Mesothelial cell of epicardium (in vitro differentiated cells): ENCODE data around the gene ACTG2. TPM values are rescaled to one million over a fixed set of nuclear protein-coding genes. Genes with fewer than 3 reads are reported as not detected.

Experiments used
- DNase-seq, 2 experiments: peaks; one replicate each; pipeline ENCODE4 v3.0.0; 2021; ENCODE audit warnings: low spot score in 2 of 2; ENCODE audit not compliant: unreplicated experiment in 2 of 2
- H3K27ac Mint-ChIP-seq: 2 replicates; pipeline ENCODE4 v1.8.0; 2021; ENCODE audit warnings: mixed read lengths
- H3K27me3 Mint-ChIP-seq: 2 replicates; pipeline ENCODE4 v1.8.0; 2021; ENCODE audit warnings: low read depth, mixed read lengths
- H3K36me3 Mint-ChIP-seq: 2 replicates; pipeline ENCODE4 v1.8.0; 2021; ENCODE audit warnings: mixed read lengths
- H3K4me1 Mint-ChIP-seq: 2 replicates; pipeline ENCODE4 v1.8.0; 2021; ENCODE audit warnings: mixed read lengths
- H3K4me3 Mint-ChIP-seq: 2 replicates; pipeline ENCODE4 v1.8.0; 2021; ENCODE audit warnings: mild to moderate bottlenecking, moderate library complexity, mixed read lengths
- H3K9me3 Mint-ChIP-seq: 2 replicates; pipeline ENCODE4 v1.8.0; 2021; ENCODE audit warnings: mixed read lengths
- CTCF ChIP-seq: fragments of 200-600 bp; sonication (generic); IDR thresholded peaks from one replicate; pipeline ENCODE4 v1.5.0; 2021; ENCODE audit warnings: antibody characterized with exemption; ENCODE audit not compliant: unreplicated experiment
- total RNA-seq: library from RNA; stranded (reverse); gene quantifications from 3 replicates; pipeline ENCODE4 v1.2.1, GENCODE V29; 2021

Gene ACTG2
- total RNA-seq, 1 donor from 2014 or later: 9.3 TPM

- H3K36me3 Mint-ChIP-seq: peaks cover 40% of the 10 kb centered on the region
- no peak overlapping the region for H3K27ac Mint-ChIP-seq
- H3K4me1 Mint-ChIP-seq: peaks cover 20% of the 10 kb centered on the region
- no peak for DNase-seq
- no peak for TF ChIP-seq CTCF
- H3K27me3 Mint-ChIP-seq: no peaks in the 10 kb centered on the region
- no peak overlapping the region for H3K4me3 Mint-ChIP-seq
- no peaks in the 10 kb centered on the region for H3K9me3 Mint-ChIP-seq
Observed at GRCh38 chr2:73952499-73953446, 60.0 kb downstream of the ACTG2 start.

GRCh38 chr2:73956218-73956865 is 63.5 kb downstream of the ACTG2 start:
- H3K27me3 Mint-ChIP-seq: no peaks in the 10 kb centered on the region
- TF ChIP-seq CTCF: no peak
- no peak overlapping the region for H3K4me3 Mint-ChIP-seq
- peaks cover 25% of the 10 kb centered on the region for H3K4me1 Mint-ChIP-seq
- DNase-seq: no peak
- H3K27ac Mint-ChIP-seq: peak overlapping the region; percentile 83
- H3K9me3 Mint-ChIP-seq: no peaks in the 10 kb centered on the region
- peaks cover 48% of the 10 kb centered on the region for H3K36me3 Mint-ChIP-seq

GRCh38 chr2:73961274-73961673 is 68.5 kb downstream of the ACTG2 start:
- Mint-ChIP-seq H3K27ac (no peak overlapping the region), H3K4me3 (no peak overlapping the region), H3K9me3 (peaks cover 7% of the 10 kb centered on the region), H3K4me1 (peaks cover 15% of the 10 kb centered on the region), H3K27me3 (no peaks in the 10 kb centered on the region), H3K36me3 (peaks cover 39% of the 10 kb centered on the region)
- TF ChIP-seq CTCF: no peak
- no peak for DNase-seq

GRCh38 chr2:73961823-73962615 is 69.2 kb downstream of the ACTG2 start:
- DNase-seq: no peak
- Mint-ChIP-seq H3K4me1 (peaks cover 8% of the 10 kb centered on the region), H3K27me3 (no peaks in the 10 kb centered on the region), H3K4me3 (no peak overlapping the region), H3K36me3 (peaks cover 34% of the 10 kb centered on the region), H3K9me3 (peaks cover 7% of the 10 kb centered on the region), H3K27ac (no peak overlapping the region)
- no peak for TF ChIP-seq CTCF

GRCh38 chr2:73962798-73963197 is 70.0 kb downstream of the ACTG2 start:
- Mint-ChIP-seq H3K4me3 (no peak overlapping the region), H3K4me1 (peaks cover 4% of the 10 kb centered on the region), H3K27me3 (no peaks in the 10 kb centered on the region), H3K36me3 (peaks cover 33% of the 10 kb centered on the region), H3K27ac (no peak overlapping the region), H3K9me3 (peaks cover 7% of the 10 kb centered on the region)
- no peak for DNase-seq
- no peak for TF ChIP-seq CTCF
